GM19043 (cell line): Measurements from ENCODE around the gene CLMN.
"Not testable (repeated sequence)": the region's sequence is repeated elsewhere in the genome, so short reads cannot be mapped to it uniquely, and the experiment has no call there.

Experiments used
- ATAC-seq: cut with Tn5 transposase; IDR thresholded peaks from one replicate; pipeline ENCODE4 v1.9.1; 2021; ENCODE audit warnings: low read depth; ENCODE audit not compliant: unreplicated experiment

CLMN gene

GRCh38 chr14:95180966-95181741 is 138.6 kb downstream of the CLMN start:
- ATAC-seq, result no peak

DNA sequence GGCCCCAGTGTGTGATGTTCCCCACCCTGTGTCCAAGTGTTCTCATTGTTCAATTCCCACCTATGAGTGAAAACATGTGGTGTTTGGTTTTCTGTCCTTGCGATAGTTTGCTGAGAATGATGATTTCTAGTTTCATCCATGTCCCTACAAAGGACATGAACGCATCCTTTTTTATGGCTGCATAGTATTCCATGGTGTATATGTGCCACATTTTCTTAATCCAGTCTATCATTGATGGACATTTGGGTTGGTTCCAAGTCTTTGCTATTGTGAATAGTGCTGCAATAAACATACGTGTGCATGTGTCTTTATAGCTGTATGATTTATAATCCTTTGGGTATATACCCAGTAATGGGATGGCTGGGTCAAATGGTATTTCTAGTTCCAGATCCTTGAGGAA is 144.0 kb downstream of the CLMN start:
- not testable (repeated sequence) for ATAC-seq

GRCh38 chr14:95174184-95174792 is 145.4 kb downstream of the CLMN start:
- no peak for ATAC-seq

- ATAC-seq, result no peak
Observed at GRCh38 chr14:95173518-95173917, 146.2 kb downstream of the CLMN start.

GRCh38 chr14:95167177-95167576 is 152.5 kb downstream of the CLMN start:
- ATAC-seq, result no peak

DNA sequence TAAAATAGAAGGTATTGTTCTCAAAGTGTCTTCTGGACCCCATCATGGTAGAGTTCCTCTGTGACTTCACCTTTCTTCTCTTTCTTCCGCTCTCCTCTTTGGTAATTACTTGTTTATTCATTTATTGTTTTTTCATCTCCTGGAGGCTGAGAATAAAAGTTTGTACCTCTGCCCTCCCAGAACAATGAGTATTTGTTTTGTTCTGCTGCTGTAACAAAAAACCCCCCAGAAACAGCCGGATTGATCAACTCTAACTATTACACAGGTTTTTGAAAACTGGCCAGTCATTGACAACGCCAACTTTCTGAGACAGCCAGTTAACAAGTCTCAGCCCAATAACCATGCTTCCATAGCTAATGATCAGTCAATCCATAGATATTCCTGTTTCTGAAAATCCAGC is 154.2 kb downstream of the CLMN start:
- no peak for ATAC-seq

GRCh38 chr14:95164506-95164905 is 155.2 kb downstream of the CLMN start:
- no peak for ATAC-seq

- no peak for ATAC-seq
Observed at GRCh38 chr14:95163666-95164065, 156.0 kb downstream of the CLMN start.

DNA sequence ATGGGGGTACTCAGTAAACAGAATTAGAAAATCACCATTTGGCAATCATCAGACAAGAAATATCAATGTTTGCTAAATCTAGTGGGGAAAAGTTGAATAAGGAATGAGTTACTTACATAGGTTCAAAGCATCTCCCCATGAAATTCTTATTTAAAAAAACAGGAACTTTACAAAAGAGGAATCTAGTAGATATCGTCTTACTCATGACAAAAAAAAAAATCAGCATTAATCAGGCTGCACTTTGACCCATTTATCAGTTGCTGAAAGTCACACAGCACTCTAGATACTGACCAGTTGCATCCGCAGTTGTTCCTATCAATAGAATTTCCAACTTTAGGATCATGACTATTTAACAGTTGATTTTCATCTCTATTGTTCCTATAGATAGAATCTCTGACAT is 156.6 kb downstream of the CLMN start:
- ATAC-seq, result no peak

DNA sequence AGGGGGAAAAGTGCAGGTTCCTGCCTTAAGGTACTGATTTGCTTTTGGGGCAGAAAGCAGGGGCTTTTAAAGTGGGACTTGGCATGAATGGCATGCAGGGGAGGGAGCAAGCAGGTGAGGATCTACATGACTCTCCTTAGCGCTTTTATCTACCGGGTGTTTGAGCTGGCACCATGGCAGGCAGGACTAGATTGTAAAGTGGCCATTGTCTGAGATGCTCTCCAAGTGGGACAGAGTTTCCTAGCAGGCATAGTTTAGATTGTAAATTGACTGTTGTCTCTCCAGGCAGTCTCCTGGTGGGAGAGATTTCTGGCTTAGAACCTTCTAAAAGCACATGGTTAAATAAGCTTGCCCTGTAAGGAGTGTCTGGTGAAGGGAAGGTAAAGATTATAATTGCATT is 157.1 kb downstream of the CLMN start:
- ATAC-seq, result no peak

- ATAC-seq, result peak; percentile 67
Observed at GRCh38 chr14:95157327-95158189, 162.2 kb downstream of the CLMN start, which contains the start of gene DICER1. TSS of gene DICER1 (minus strand) at chr14:95157529. CDS start at chr14:95133458, 24,071 bp downstream.

- peak; percentile 23 for ATAC-seq
Observed at GRCh38 chr14:95157048-95157326, 162.7 kb downstream of the CLMN start.

GRCh38 chr14:95156161-95157047 is 163.3 kb downstream of the CLMN start:
- ATAC-seq, result peak; percentile 31

DNA sequence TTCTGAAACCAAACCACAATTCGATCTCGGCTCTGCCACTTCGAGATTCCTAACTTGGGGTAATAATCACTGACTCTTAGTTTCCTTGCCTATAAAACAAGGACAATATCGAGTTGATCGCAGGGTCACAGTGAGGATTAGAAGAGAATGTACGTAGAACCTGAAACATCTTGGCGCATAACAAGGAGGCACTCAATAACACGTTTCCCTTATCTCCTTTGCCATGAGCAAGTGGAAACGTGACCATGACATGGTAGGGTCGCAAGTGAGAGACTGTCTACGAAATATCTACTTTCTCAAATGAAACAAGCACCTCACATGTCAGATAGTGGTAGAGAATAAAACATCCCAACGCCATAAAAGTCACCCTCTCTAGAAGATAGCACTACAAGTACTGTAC is 164.7 kb downstream of the CLMN start:
- ATAC-seq, result no peak

- ATAC-seq, result no peak
Observed at GRCh38 chr14:95153866-95154265, 165.8 kb downstream of the CLMN start.

GRCh38 chr14:95151561-95151960 is 168.1 kb downstream of the CLMN start:
- ATAC-seq, result no peak

DNA sequence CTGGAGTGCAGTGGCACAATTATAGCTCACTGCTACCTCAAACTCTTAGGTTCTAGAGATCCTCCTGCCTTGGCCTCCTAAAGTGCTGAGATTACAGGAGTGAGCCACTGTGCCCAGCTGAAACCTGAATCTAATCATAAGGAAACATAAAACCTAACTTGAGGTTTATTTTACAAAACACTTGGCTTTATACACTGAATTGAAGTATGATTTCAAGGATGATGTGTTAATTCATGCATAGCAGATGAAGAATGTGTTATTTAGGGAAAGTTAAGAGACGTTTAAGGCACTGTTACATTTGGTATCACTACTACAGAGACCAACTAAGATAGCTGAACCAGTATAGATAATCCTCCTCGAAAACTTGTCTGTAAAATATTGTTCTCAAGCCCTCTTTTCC is 168.8 kb downstream of the CLMN start:
- no peak for ATAC-seq

GRCh38 chr14:95149441-95149840 is 170.3 kb downstream of the CLMN start:
- no peak for ATAC-seq

DNA sequence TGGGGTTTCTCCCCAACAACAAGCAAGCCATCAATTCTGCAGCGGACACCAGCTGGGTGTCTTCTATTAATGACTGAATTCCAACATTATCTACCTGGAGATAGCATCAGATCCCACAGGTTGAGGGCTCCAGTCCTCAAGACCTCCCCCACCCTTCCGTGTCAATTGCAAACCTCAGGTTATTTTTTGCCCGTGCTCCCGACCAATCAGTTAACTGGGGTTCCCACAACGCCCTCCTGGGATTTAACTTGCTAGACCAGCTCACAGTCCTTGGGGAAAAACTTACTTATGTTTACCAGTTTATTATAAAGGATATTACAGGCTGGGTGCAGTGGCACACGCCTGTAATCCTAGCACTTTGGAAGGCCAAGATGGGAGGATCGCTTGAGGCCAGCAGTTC is 172.1 kb downstream of the CLMN start:
- ATAC-seq, result no peak

- no peak for ATAC-seq
Observed at GRCh38 chr14:95146079-95146771, 173.5 kb downstream of the CLMN start.
